ENCODE results near the gene MPV17.

Gene MPV17

GRCh38 chr2:27261241-27261925 lies 61.5 kb downstream of the MPV17 start:
- DNase-seq (ENCODE audit: extremely low read depth, low read depth): no peak
- no peak for TF ChIP-seq CTCF (IDR thresholded peaks at IDR 0.05; ENCODE audit: low read depth, low read length)
